ENCODE measurements around the gene GRK5. TPM values are rescaled to one million over a fixed set of nuclear protein-coding genes. Genes with fewer than 3 reads are reported as not detected.
A peak's percentile ranks its signal among the peaks of the same experiment; 100 is the strongest.

The GRK5 gene
- total RNA-seq (46.4 TPM), polyA plus RNA-seq (10 to 100 TPM in 3 of 4 donors, 1 to 10 TPM in 1; 5.1 to 14.7 (median 12.6) TPM)

DNA sequence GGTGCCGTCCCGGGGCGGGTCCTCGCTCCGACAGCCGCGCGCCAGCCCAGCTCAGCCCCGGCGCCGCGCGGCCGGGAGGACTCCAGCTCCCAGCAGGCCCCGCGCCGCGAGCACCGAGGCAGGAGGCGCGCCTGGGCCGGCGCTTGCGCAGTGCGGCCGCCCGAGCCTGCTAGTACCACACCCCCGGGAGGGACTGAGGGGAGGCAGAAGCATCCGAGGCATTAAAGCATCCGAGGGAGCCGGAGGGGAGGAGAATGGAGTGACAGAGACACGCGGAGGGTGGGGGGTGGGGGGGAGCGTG is at the start of gene GRK5:
TSS of gene GRK5 (plus strand) at position 206 of the 301 bp plus-strand sequence. CDS start 347 bp downstream, outside the sequence.
- H3K4me1 Mint-ChIP-seq: peaks cover 21 to 43% (median 35%) of the 10 kb centered on the region in 4 donors
- Histone ChIP-seq H3K4me1 (ENCODE audit: control insufficient read depth, insufficient read depth, low read length, poor library complexity, severe bottlenecking) (peaks cover 54% of the 10 kb centered on the region), H3K27me3 (ENCODE audit: control insufficient read depth, insufficient read depth, low read length) (no peaks in the 10 kb centered on the region), H3K36me3 (ENCODE audit: control insufficient read depth, insufficient read depth, low read length) (no peaks in the 10 kb centered on the region), H3K9me3 (ENCODE audit: control insufficient read depth in 2 of 2, low read length in 2 of 2) (no peaks in the 10 kb centered on the region), H3K27ac (ENCODE audit: insufficient read depth, low read length, poor library complexity, severe bottlenecking) (peak within 1 kb of the TSS; percentile 87), H3K4me3 (ENCODE audit: low read depth, low read length) (peak within 1 kb of the TSS; percentile 98)
- DNase-seq (peak; percentile 96 to 98 (median 98)), ATAC-seq (ENCODE audit: low read depth in 2 of 2) (peak; percentile 85 to 88)
- H3K4me3 Mint-ChIP-seq: peak within 1 kb of the TSS; percentile 96 to 97 (median 96)
- H3K27ac Mint-ChIP-seq: peak within 1 kb of the TSS; percentile 92 to 95 (median 95)
- peaks cover 8% of the 10 kb centered on the region for H3K27me3 Mint-ChIP-seq
- H3K9me3 Mint-ChIP-seq: no peaks in the 10 kb centered on the region
- H3K36me3 Mint-ChIP-seq: no peaks in the 10 kb centered on the region

DNA sequence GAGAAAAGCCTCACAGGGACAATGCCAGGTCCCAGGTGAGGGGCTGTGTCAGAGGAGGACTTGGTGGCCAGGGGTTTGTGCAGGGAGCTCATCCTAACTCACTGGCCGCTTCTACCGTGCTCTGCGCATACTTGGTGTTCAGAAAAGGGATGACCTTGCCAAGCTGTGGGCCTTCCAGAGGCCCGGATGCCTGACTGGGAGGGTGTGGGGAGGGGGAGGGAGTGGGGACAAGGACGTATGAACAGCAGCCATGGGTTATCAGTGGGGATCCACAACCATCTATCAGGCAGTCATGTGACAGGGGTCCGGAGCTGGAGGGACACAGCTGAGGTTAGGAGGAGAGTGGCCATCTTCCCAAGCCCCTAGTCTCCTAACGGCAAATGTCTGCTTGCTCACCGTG is 48.0 kb upstream of the GRK5 start:
- peaks cover 26% of the 10 kb centered on the region for H3K36me3 Mint-ChIP-seq
- no peaks in the 10 kb centered on the region for H3K9me3 ChIP-seq (ENCODE audit: control insufficient read depth in 2 of 2, low read length in 2 of 2)
- H3K9me3 Mint-ChIP-seq: no peaks in the 10 kb centered on the region
- DNase-seq (no peak), ATAC-seq (ENCODE audit: low read depth in 2 of 2) (no peak)
- no peak overlapping the region for H3K27ac ChIP-seq (ENCODE audit: insufficient read depth, low read length, poor library complexity, severe bottlenecking)
- peaks cover under 1 to 27% (median 12%) of the 10 kb centered on the region in 4 donors for H3K4me1 Mint-ChIP-seq
- no peak overlapping the region for H3K4me3 ChIP-seq (ENCODE audit: low read depth, low read length)
- no peak overlapping the region for H3K27ac Mint-ChIP-seq
- H3K4me3 Mint-ChIP-seq: peak overlapping the region in 1 of 4 donors; percentile 10
- no peaks in the 10 kb centered on the region for H3K27me3 ChIP-seq (ENCODE audit: control insufficient read depth, insufficient read depth, low read length)
- peaks cover 34% of the 10 kb centered on the region for H3K36me3 ChIP-seq (ENCODE audit: control insufficient read depth, insufficient read depth, low read length)
- H3K27me3 Mint-ChIP-seq: no peaks in the 10 kb centered on the region
- peaks cover 4% of the 10 kb centered on the region for H3K4me1 ChIP-seq (ENCODE audit: control insufficient read depth, insufficient read depth, low read length, poor library complexity, severe bottlenecking)

DNA sequence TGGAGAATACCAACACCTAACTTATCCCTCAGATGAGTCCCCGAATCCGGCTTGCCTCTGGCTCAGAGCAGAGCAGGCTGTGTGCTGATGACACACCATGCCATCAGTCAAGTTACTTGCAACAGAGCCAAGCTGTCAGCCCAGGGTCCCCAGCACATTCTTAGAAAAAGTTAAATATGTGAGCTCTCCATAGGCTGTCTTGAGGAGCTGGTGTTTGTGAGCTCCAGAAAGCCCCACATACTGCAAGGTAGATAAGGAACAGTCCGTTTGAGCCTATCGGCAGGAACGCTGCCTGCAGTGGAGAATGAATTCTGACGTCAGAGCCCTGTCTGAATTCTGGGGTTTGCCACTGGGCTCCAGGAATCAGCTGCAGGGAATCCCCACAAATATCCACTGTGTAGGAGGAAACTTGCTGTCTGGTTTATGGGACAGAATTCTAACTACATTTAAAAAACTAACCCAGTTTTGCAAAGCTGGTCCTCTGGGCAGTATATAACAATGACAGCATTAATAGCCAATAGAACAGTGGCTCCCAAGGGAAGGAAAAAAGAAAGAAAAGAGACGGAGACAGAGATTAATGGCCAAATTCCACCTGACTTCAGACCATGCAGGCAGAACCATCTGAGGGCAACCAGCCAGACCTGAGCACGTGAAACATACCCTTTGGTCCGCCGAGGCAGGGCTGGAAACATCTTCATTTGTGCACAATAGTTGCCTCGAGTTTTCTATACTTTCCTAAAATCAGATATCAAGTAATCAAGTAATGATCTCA is 45.5 kb upstream of the GRK5 start:
- Histone ChIP-seq H3K27me3 (ENCODE audit: control insufficient read depth, insufficient read depth, low read length) (no peaks in the 10 kb centered on the region), H3K9me3 (ENCODE audit: control insufficient read depth in 2 of 2, low read length in 2 of 2) (no peaks in the 10 kb centered on the region), H3K4me3 (ENCODE audit: low read depth, low read length) (no peak overlapping the region), H3K4me1 (ENCODE audit: control insufficient read depth, insufficient read depth, low read length, poor library complexity, severe bottlenecking) (peaks cover 24% of the 10 kb centered on the region), H3K27ac (ENCODE audit: insufficient read depth, low read length, poor library complexity, severe bottlenecking) (no peak overlapping the region), H3K36me3 (ENCODE audit: control insufficient read depth, insufficient read depth, low read length) (peaks cover 16% of the 10 kb centered on the region)
- Mint-ChIP-seq H3K9me3 (no peaks in the 10 kb centered on the region), H3K27ac (peak overlapping the region in 2 of 3 donors; percentile 11 to 76), H3K4me3 (peak overlapping the region in 1 of 4 donors; percentile 27), H3K4me1 (peaks cover 7 to 45% (median 28%) of the 10 kb centered on the region in 4 donors), H3K27me3 (no peaks in the 10 kb centered on the region), H3K36me3 (peaks cover 20% of the 10 kb centered on the region)
- no peak for ATAC-seq (ENCODE audit: low read depth in 2 of 2)
- no peak for DNase-seq

DNA sequence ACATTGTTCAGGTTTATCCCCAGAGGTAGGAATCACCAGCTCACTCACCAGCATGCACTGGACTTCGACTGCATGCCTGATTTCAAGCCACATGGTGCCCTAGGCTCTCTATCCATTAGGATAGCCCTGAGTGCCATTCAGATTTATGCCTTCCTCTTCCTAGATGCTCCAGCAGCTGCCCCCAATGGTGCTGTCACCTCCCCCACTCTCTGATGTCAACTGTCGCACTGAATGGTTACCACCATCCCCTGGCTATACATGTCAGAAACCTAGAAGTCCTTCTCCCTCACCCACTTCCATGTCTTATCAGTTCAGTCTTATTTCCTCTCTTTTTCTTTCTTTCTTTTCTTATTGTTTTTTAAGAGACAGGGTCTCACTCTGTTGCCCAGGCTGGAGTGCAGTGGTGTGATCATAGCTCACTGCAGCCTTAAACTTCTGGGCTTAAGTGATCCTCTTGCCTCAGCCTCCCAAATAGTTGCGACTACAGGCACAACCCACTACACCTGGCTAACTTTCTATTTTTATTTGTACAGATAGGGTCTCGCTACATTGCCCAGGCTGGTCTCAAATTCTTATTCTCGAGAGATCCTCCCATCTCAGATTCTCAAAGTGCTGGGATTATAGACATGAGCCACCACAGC is 44.8 kb upstream of the GRK5 start:
- H3K27ac Mint-ChIP-seq: peak overlapping the region in 2 of 3 donors; percentile 42 to 76

DNA sequence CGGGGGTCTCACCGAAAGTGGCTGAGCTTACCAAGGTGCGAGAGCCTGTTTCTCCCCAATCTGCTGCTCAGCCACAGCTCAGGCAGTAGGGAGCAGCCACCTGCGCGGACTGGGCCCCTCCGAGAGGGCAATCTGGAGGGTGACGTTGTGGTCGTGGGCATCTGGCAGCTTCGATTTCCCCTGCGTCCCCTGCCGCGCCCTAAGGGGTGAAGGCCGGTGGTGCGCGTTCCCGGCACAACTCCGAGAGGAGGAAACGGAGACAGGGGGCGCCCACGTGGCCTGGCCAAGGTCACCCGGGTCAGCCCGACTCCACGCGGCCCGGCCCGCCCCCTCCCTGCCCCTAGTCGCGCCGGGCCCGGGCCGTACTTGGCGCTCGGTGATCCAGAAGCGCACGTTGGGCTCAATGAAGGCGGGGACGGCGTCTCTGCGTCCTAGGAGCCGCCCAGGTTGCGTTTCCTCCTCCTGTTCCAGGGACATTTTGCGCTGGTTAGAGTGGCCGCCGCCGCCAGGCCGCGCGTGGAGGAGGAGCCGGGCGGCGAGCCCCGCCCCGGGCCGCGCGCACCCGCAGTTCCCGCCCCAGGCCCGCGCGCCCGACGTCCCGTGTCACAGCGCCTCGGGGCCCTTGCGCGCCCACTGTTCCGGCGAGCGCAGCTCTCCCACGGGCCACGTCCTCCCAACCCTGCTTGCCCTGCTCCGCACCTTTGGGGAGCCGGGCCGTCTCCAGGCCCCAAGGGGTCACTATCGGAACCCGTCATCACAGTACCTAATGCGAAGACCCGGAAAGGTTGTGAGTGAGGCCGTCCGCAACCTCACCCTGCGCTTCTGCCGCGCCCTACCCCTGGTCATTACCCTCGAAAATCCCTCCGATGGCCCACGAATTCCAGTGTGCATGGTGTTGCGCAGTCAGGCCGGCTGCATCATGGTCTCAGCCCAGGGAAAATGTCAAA is 41.9 kb upstream of the GRK5 start, which contains the start of gene SFXN4:
TSS of gene SFXN4 (minus strand) at position 544 of the 947 bp plus-strand sequence. CDS start at position 477, 67 bp downstream.
- H3K27ac ChIP-seq (ENCODE audit: insufficient read depth, low read length, poor library complexity, severe bottlenecking): peak within 1 kb of the TSS; percentile 75
- DNase-seq: peak; percentile 72 to 84 (median 84)
- H3K27me3 ChIP-seq (ENCODE audit: control insufficient read depth, insufficient read depth, low read length): no peaks in the 10 kb centered on the region
- peak within 1 kb of the TSS; percentile 79 for H3K4me3 ChIP-seq (ENCODE audit: low read depth, low read length)
- no peaks in the 10 kb centered on the region for H3K9me3 ChIP-seq (ENCODE audit: control insufficient read depth in 2 of 2, low read length in 2 of 2)
- H3K4me1 Mint-ChIP-seq: peaks cover 7 to 55% (median 31%) of the 10 kb centered on the region in 4 donors
- peaks cover 22% of the 10 kb centered on the region for H3K36me3 Mint-ChIP-seq
- peaks cover 21% of the 10 kb centered on the region for H3K36me3 ChIP-seq (ENCODE audit: control insufficient read depth, insufficient read depth, low read length)
- peaks cover 24% of the 10 kb centered on the region for H3K4me1 ChIP-seq (ENCODE audit: control insufficient read depth, insufficient read depth, low read length, poor library complexity, severe bottlenecking)
- no peaks in the 10 kb centered on the region for H3K9me3 Mint-ChIP-seq
- H3K27ac Mint-ChIP-seq: peak within 1 kb of the TSS; percentile 92 to 96 (median 93)
- H3K4me3 Mint-ChIP-seq: peak within 1 kb of the TSS; percentile 86 to 95 (median 93)
- peak; percentile 93 for ATAC-seq (ENCODE audit: low read depth in 2 of 2)
- H3K27me3 Mint-ChIP-seq: no peaks in the 10 kb centered on the region

More for the DNA sequence above, 44.8 kb upstream of the GRK5 start:
- no peak for ATAC-seq (ENCODE audit: low read depth in 2 of 2)
- H3K9me3 ChIP-seq (ENCODE audit: control insufficient read depth in 2 of 2, low read length in 2 of 2): no peaks in the 10 kb centered on the region
- peaks cover 19% of the 10 kb centered on the region for H3K36me3 Mint-ChIP-seq
- H3K4me3 Mint-ChIP-seq: peak overlapping the region in 2 of 4 donors; percentile 5 to 24
- no peaks in the 10 kb centered on the region for H3K27me3 Mint-ChIP-seq
- H3K27ac ChIP-seq (ENCODE audit: insufficient read depth, low read length, poor library complexity, severe bottlenecking): no peak overlapping the region
- peaks cover 16% of the 10 kb centered on the region for H3K36me3 ChIP-seq (ENCODE audit: control insufficient read depth, insufficient read depth, low read length)
- no peaks in the 10 kb centered on the region for H3K27me3 ChIP-seq (ENCODE audit: control insufficient read depth, insufficient read depth, low read length)
- H3K4me1 Mint-ChIP-seq: peaks cover 7 to 50% (median 31%) of the 10 kb centered on the region in 4 donors
- peaks cover 24% of the 10 kb centered on the region for H3K4me1 ChIP-seq (ENCODE audit: control insufficient read depth, insufficient read depth, low read length, poor library complexity, severe bottlenecking)
- H3K9me3 Mint-ChIP-seq: no peaks in the 10 kb centered on the region
- no peak for DNase-seq
- H3K4me3 ChIP-seq (ENCODE audit: low read depth, low read length): no peak overlapping the region

DNA sequence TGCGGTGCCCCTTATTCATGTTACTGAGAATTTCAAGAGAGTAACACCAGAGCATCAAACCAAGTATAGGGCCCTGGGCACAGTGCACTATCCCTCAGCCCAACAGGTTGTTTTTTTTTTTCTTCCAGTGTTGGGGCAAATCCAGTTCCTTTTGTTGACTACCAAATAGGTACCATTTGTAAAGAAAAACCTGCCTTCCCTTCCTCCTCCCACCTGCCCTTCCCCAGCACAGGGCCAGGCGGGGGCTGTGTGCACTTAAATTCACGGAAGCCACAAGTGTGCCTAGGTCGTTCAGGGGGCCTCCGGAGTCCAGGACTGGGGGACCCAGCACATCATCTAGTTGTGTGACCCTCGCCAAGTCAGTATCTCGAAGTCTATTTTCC is 41.3 kb upstream of the GRK5 start:
- no peak for DNase-seq
- Histone ChIP-seq H3K27ac (ENCODE audit: insufficient read depth, low read length, poor library complexity, severe bottlenecking) (peak overlapping the region; percentile 75), H3K36me3 (ENCODE audit: control insufficient read depth, insufficient read depth, low read length) (peaks cover 18% of the 10 kb centered on the region), H3K27me3 (ENCODE audit: control insufficient read depth, insufficient read depth, low read length) (no peaks in the 10 kb centered on the region), H3K9me3 (ENCODE audit: control insufficient read depth in 2 of 2, low read length in 2 of 2) (no peaks in the 10 kb centered on the region), H3K4me1 (ENCODE audit: control insufficient read depth, insufficient read depth, low read length, poor library complexity, severe bottlenecking) (peaks cover 24% of the 10 kb centered on the region), H3K4me3 (ENCODE audit: low read depth, low read length) (peak overlapping the region; percentile 68)
- peak overlapping the region; percentile 86 to 95 (median 93) for H3K4me3 Mint-ChIP-seq
- no peak for ATAC-seq (ENCODE audit: low read depth in 2 of 2)
- no peaks in the 10 kb centered on the region for H3K27me3 Mint-ChIP-seq
- H3K27ac Mint-ChIP-seq: peak overlapping the region; percentile 92 to 96 (median 93)
- peaks cover 22% of the 10 kb centered on the region for H3K36me3 Mint-ChIP-seq
- H3K4me1 Mint-ChIP-seq: peaks cover 7 to 50% (median 30%) of the 10 kb centered on the region in 4 donors
- no peaks in the 10 kb centered on the region for H3K9me3 Mint-ChIP-seq

DNA sequence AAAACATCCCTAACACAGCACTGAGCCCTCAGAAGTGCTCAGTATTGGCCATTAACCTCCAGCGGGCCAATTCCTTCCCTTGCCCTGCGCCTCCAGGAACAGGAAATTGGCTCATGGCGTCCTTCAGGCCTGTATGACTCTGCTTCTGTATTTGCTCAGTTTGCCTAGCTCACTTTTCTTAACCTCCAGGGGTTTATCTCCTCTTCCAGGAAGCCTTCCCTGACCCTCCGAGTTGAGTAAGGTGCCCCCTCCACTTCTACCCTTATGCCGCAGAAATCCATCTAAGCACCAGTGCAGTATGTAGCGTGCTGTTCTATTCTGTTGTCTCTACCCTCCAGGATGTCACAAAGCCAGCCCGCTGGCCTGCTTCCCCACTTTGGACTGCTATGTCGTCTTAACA is 40.8 kb upstream of the GRK5 start:
- ATAC-seq (ENCODE audit: low read depth in 2 of 2): no peak

More for the DNA sequence above, 40.8 kb upstream of the GRK5 start:
- Histone ChIP-seq H3K9me3 (ENCODE audit: control insufficient read depth in 2 of 2, low read length in 2 of 2) (no peaks in the 10 kb centered on the region), H3K4me3 (ENCODE audit: low read depth, low read length) (peak overlapping the region; percentile 68), H3K27ac (ENCODE audit: insufficient read depth, low read length, poor library complexity, severe bottlenecking) (no peak overlapping the region), H3K36me3 (ENCODE audit: control insufficient read depth, insufficient read depth, low read length) (peaks cover 20% of the 10 kb centered on the region), H3K4me1 (ENCODE audit: control insufficient read depth, insufficient read depth, low read length, poor library complexity, severe bottlenecking) (peaks cover 24% of the 10 kb centered on the region), H3K27me3 (ENCODE audit: control insufficient read depth, insufficient read depth, low read length) (no peaks in the 10 kb centered on the region)
- Mint-ChIP-seq H3K27ac (peak overlapping the region; percentile 92 to 96 (median 93)), H3K36me3 (peaks cover 22% of the 10 kb centered on the region), H3K4me3 (peak overlapping the region; percentile 86 to 95 (median 93)), H3K9me3 (no peaks in the 10 kb centered on the region), H3K27me3 (no peaks in the 10 kb centered on the region), H3K4me1 (peaks cover 7 to 46% (median 29%) of the 10 kb centered on the region in 4 donors)
- DNase-seq: no peak

Measured in CD4-positive, CD25-positive, alpha-beta regulatory T cell (primary cell).